Measurements from ENCODE around the gene PTPN4. TPM values are rescaled to one million over a fixed set of nuclear protein-coding genes. Genes with fewer than 3 reads are reported as not detected.

PTPN4 gene
- total and polyA plus RNA-seq, 9 of the 15 experiments (the other 6 are each of a cell fraction or from before 2014, with no cell fraction given), result 5.0 to 32.8 (median 27.3) TPM

DNA sequence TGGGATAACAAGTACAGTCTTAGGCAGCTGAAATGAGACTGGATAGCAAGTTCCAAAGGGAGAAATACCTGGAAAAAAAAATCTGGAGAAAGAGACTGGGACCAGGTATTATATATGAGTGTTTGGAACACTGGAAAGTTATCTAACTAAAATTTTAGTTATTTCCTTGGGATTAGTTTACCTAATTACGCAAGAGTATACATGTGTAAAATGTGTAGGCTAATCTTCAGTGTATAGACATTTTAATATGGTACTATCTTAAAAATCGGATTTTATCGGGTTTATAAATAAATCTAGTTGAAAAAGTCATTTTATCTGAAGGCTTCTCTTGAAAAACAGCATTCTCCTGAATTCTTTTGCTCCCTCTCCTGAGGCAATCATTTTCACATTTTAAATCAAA lies 257.1 kb downstream of the PTPN4 start (continued):
- TF ChIP-seq, protein P1, sequence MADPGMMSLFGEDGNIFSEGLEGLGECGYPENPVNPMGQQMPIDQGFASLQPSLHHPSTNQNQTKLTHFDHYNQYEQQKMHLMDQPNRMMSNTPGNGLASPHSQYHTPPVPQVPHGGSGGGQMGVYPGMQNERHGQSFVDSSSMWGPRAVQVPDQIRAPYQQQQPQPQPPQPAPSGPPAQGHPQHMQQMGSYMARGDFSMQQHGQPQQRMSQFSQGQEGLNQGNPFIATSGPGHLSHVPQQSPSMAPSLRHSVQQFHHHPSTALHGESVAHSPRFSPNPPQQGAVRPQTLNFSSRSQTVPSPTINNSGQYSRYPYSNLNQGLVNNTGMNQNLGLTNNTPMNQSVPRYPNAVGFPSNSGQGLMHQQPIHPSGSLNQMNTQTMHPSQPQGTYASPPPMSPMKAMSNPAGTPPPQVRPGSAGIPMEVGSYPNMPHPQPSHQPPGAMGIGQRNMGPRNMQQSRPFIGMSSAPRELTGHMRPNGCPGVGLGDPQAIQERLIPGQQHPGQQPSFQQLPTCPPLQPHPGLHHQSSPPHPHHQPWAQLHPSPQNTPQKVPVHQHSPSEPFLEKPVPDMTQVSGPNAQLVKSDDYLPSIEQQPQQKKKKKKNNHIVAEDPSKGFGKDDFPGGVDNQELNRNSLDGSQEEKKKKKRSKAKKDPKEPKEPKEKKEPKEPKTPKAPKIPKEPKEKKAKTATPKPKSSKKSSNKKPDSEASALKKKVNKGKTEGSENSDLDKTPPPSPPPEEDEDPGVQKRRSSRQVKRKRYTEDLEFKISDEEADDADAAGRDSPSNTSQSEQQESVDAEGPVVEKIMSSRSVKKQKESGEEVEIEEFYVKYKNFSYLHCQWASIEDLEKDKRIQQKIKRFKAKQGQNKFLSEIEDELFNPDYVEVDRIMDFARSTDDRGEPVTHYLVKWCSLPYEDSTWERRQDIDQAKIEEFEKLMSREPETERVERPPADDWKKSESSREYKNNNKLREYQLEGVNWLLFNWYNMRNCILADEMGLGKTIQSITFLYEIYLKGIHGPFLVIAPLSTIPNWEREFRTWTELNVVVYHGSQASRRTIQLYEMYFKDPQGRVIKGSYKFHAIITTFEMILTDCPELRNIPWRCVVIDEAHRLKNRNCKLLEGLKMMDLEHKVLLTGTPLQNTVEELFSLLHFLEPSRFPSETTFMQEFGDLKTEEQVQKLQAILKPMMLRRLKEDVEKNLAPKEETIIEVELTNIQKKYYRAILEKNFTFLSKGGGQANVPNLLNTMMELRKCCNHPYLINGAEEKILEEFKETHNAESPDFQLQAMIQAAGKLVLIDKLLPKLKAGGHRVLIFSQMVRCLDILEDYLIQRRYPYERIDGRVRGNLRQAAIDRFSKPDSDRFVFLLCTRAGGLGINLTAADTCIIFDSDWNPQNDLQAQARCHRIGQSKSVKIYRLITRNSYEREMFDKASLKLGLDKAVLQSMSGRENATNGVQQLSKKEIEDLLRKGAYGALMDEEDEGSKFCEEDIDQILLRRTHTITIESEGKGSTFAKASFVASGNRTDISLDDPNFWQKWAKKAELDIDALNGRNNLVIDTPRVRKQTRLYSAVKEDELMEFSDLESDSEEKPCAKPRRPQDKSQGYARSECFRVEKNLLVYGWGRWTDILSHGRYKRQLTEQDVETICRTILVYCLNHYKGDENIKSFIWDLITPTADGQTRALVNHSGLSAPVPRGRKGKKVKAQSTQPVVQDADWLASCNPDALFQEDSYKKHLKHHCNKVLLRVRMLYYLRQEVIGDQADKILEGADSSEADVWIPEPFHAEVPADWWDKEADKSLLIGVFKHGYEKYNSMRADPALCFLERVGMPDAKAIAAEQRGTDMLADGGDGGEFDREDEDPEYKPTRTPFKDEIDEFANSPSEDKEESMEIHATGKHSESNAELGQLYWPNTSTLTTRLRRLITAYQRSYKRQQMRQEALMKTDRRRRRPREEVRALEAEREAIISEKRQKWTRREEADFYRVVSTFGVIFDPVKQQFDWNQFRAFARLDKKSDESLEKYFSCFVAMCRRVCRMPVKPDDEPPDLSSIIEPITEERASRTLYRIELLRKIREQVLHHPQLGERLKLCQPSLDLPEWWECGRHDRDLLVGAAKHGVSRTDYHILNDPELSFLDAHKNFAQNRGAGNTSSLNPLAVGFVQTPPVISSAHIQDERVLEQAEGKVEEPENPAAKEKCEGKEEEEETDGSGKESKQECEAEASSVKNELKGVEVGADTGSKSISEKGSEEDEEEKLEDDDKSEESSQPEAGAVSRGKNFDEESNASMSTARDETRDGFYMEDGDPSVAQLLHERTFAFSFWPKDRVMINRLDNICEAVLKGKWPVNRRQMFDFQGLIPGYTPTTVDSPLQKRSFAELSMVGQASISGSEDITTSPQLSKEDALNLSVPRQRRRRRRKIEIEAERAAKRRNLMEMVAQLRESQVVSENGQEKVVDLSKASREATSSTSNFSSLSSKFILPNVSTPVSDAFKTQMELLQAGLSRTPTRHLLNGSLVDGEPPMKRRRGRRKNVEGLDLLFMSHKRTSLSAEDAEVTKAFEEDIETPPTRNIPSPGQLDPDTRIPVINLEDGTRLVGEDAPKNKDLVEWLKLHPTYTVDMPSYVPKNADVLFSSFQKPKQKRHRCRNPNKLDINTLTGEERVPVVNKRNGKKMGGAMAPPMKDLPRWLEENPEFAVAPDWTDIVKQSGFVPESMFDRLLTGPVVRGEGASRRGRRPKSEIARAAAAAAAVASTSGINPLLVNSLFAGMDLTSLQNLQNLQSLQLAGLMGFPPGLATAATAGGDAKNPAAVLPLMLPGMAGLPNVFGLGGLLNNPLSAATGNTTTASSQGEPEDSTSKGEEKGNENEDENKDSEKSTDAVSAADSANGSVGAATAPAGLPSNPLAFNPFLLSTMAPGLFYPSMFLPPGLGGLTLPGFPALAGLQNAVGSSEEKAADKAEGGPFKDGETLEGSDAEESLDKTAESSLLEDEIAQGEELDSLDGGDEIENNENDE (IDR thresholded peaks at IDR 0.05; ENCODE audit: low read depth, low read length), result no peak
- TF ChIP-seq SRSF3 (IDR thresholded peaks at IDR 0.05; ENCODE audit: insufficient read depth, low read length), result no peak
- TF ChIP-seq, protein P2, sequence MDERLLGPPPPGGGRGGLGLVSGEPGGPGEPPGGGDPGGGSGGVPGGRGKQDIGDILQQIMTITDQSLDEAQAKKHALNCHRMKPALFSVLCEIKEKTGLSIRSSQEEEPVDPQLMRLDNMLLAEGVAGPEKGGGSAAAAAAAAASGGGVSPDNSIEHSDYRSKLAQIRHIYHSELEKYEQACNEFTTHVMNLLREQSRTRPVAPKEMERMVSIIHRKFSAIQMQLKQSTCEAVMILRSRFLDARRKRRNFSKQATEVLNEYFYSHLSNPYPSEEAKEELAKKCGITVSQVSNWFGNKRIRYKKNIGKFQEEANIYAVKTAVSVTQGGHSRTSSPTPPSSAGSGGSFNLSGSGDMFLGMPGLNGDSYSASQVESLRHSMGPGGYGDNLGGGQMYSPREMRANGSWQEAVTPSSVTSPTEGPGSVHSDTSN (CRISPR knock-in tag; IDR thresholded peaks at IDR 0.05; ENCODE audit: low read depth), result no peak
- TF ChIP-seq, protein P2 (tag; conservative IDR thresholded peaks at IDR 0.05; ENCODE audit: low read depth), result no peak
- TF ChIP-seq RBBP5 (IDR thresholded peaks at IDR 0.05; ENCODE audit: borderline replicate concordance, insufficient read depth, low read length, poor library complexity, severe bottlenecking), result no peak
- peak; percentile 63; the same call in 1 of the 2 replicates for TF ChIP-seq CEBPB (tag; IDR thresholded peaks at IDR 0.05)
- TF ChIP-seq, protein P3, sequence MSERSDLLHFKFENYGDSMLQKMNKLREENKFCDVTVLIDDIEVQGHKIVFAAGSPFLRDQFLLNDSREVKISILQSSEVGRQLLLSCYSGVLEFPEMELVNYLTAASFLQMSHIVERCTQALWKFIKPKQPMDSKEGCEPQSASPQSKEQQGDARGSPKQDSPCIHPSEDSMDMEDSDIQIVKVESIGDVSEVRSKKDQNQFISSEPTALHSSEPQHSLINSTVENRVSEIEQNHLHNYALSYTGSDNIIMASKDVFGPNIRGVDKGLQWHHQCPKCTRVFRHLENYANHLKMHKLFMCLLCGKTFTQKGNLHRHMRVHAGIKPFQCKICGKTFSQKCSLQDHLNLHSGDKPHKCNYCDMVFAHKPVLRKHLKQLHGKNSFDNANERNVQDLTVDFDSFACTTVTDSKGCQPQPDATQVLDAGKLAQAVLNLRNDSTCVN (CRISPR knock-in tag; IDR thresholded peaks at IDR 0.05), result no peak

Measured in K562 (cell line).